Measurements from ENCODE around the gene PPP1R9B. TPM values are rescaled to one million over a fixed set of nuclear protein-coding genes. Genes with fewer than 3 reads are reported as not detected.

The PPP1R9B gene
- total RNA-seq, 1 donor from 2014 or later: 103 TPM

GRCh38 chr17:50129728-50130558 lies 20.5 kb downstream of the PPP1R9B start, which contains the start of gene SAMD14:
Gene SAMD14 (minus strand): TSS chr17:50130160. CDS start chr17:50124959, 5,201 bp downstream.
- peak within 1 kb of the TSS; percentile 36 for H3K27ac ChIP-seq
- peak; percentile 55 for ATAC-seq
- intact Hi-C loops (cut with DNase I): no loop called here
- DNase-seq: peak; percentile 69
- peaks cover 5% of the 10 kb centered on the region for H3K27me3 ChIP-seq
- H3K4me3 ChIP-seq: peak within 1 kb of the TSS; percentile 37
- H3K9me3 ChIP-seq: no peaks in the 10 kb centered on the region
- no peak for TF ChIP-seq CTCF (IDR thresholded peaks at IDR 0.05)
- peaks cover 6% of the 10 kb centered on the region for H3K36me3 ChIP-seq
- H3K4me1 ChIP-seq: peaks cover 18% of the 10 kb centered on the region

GRCh38 chr17:50129353-50129727 lies 21.1 kb downstream of the PPP1R9B start:
- ATAC-seq (peak; percentile 1), DNase-seq (peak; percentile 68)
- H3K27me3 ChIP-seq: peaks cover 5% of the 10 kb centered on the region
- peak overlapping the region; percentile 36 for H3K27ac ChIP-seq
- H3K4me1 ChIP-seq: peaks cover 18% of the 10 kb centered on the region
- peak overlapping the region; percentile 37 for H3K4me3 ChIP-seq
- TF ChIP-seq CTCF (IDR thresholded peaks at IDR 0.05): no peak
- intact Hi-C loops (cut with DNase I): no loop called here
- H3K9me3 ChIP-seq: no peaks in the 10 kb centered on the region
- H3K36me3 ChIP-seq: peaks cover under 1% of the 10 kb centered on the region

GRCh38 chr17:50128441-50129352 lies 21.8 kb downstream of the PPP1R9B start:
- TF ChIP-seq CTCF (IDR thresholded peaks at IDR 0.05): no peak
- DNase-seq: peak; percentile 58

DNA sequence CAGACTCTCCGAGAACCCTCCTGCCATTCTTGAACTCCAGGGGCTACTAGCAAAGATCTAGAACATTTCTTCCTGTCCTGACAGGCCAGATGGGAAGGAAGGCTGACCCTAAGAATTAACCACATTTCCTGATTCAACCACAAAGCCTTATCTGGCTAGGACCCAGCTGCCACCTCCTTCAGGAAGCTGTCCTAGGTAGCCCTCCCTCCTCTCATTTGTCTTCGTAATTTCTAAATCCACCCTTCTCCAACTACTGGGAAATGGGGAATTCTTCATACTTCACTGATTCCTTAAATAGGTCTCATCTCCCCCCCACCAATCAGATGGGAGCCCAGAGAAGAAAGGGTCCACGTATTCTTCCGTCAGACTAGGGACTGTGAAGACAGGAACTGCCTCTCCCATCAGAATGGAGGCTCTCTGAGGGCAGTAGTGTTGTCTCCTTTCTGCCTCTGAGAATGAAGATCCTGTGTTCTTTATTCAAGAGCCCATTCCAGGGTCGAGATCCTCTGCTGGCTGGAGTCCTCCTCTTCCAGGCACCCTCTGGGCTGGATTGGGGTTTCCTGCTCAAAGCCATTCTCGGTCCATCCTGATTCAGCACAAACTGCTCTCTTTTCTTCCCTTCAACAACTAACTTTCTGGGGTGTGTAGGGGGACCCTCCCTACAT lies 22.6 kb downstream of the PPP1R9B start:
- H3K36me3 ChIP-seq: no peaks in the 10 kb centered on the region
- intact Hi-C loops (cut with DNase I): no loop called here
- no peak for TF ChIP-seq CTCF (IDR thresholded peaks at IDR 0.05)
- H3K9me3 ChIP-seq: no peaks in the 10 kb centered on the region
- H3K27me3 ChIP-seq: peaks cover 5% of the 10 kb centered on the region
- no peak for DNase-seq
- no peak for ATAC-seq
- H3K4me1 ChIP-seq: peaks cover 28% of the 10 kb centered on the region
- no peak overlapping the region for H3K4me3 ChIP-seq
- H3K27ac ChIP-seq: no peak overlapping the region

More at GRCh38 chr17:50128441-50129352, 21.8 kb downstream of the PPP1R9B start:
- Histone ChIP-seq H3K4me3 (peak overlapping the region; percentile 37), H3K9me3 (no peaks in the 10 kb centered on the region), H3K36me3 (no peaks in the 10 kb centered on the region), H3K27me3 (peaks cover 5% of the 10 kb centered on the region), H3K27ac (peak overlapping the region; percentile 36), H3K4me1 (peaks cover 22% of the 10 kb centered on the region)
- intact Hi-C loops (cut with DNase I): no loop called here
- ATAC-seq: peak; percentile 12

- Histone ChIP-seq H3K9me3 (no peaks in the 10 kb centered on the region), H3K4me1 (peaks cover 28% of the 10 kb centered on the region), H3K27ac (no peak overlapping the region), H3K36me3 (no peaks in the 10 kb centered on the region), H3K27me3 (peaks cover 5% of the 10 kb centered on the region), H3K4me3 (no peak overlapping the region)
- no peak for DNase-seq
- intact Hi-C loops (cut with DNase I): no loop called here
- no peak for TF ChIP-seq CTCF (IDR thresholded peaks at IDR 0.05)
- ATAC-seq: no peak
These were observed 25.0 kb downstream of the PPP1R9B start for GRCh38 chr17:50125420-50125997.

Measured in upper lobe of right lung (tissue), 1 donor.